Psoas muscle (tissue), 8 donors: ENCODE results near the gene AP2A2. TPM values are rescaled to one million over a fixed set of nuclear protein-coding genes. Genes with fewer than 3 reads are reported as not detected.

ENCODE experiments used
- ATAC-seq, 4 donors: fragments of 200-7000 bp; cut with Tn5 transposase; one replicate each; pipeline ENCODE4 v1.9.1; 2020; ENCODE audit warnings: moderate library complexity in 3 of 4, mild to moderate bottlenecking in 2 of 4
- DNase-seq, 2 donors: peaks; one replicate each; pipeline ENCODE4 v3.0.0-alpha.2; 2020
- H3K27ac ChIP-seq: fragments of 200-600 bp; one replicate; pipeline ENCODE4 v1.8.0; 2022
- H3K27me3 ChIP-seq, 3 donors: fragments of 200-600 bp in 1 of 3; one replicate each; pipeline versions ENCODE4 v1.6.1 to v1.8.0; 2013 to 2022; ENCODE audit warnings: low read length in 2 of 3, mild to moderate bottlenecking in 2 of 3, moderate library complexity in 1 of 3; ENCODE audit not compliant: insufficient read depth in 3 of 3
- H3K36me3 ChIP-seq, 2 donors: fragments of 200-600 bp in 1 of 2; one replicate each; pipeline versions ENCODE4 v1.6.1 to v1.8.0; 2013 to 2022; ENCODE audit warnings: low read depth in 1 of 2, mild to moderate bottlenecking in 1 of 2, moderate library complexity in 1 of 2; ENCODE audit not compliant: insufficient read depth in 1 of 2
- H3K4me1 ChIP-seq: fragments of 200-600 bp; one replicate; pipeline ENCODE4 v1.8.0; 2022
- H3K4me3 ChIP-seq: fragments of 200-600 bp; one replicate; pipeline ENCODE4 v1.8.0; 2022; ENCODE audit warnings: mild to moderate bottlenecking
- H3K9me3 ChIP-seq: fragments of 200-600 bp; one replicate; pipeline ENCODE4 v1.8.0; 2022
- CTCF ChIP-seq: fragments of 200-600 bp; IDR thresholded peaks from one replicate; pipeline ENCODE4 v1.8.0; 2022; ENCODE audit warnings: antibody characterized with exemption
- WGBS, 3 donors: extraction: QIAGEN DNeasy Blood & Tissue Kit; methylation state at CpG; one replicate each; pipeline versions ENCODE4 v1.1.6 to v1.1.7; 2013; 5-methylcytosine and 5-hydroxymethylcytosine counted together
- intact Hi-C, 2 donors: fragments of 100-400 bp; cut with DNase I; formaldehyde crosslinking; loops; one replicate each; pipeline versions ENCODE4 v1.11.0 to v1.14.2; 2022
- polyA plus RNA-seq, 3 donors: library from polyadenylated mRNA; stranded (reverse); fragments of 200-250 nt; gene quantifications; one replicate each; pipeline ENCODE4 v1.2.3, GENCODE V29; 2013
- total RNA-seq, 4 donors: library from RNA; stranded (reverse); fragmentation: NEBNext Ultra II Directional in 2 of 4; extraction: Animal tissue kit (Norgen Biotek cat#: 25700) in 2 of 4; gene quantifications; one replicate each; pipeline versions ENCODE4 v1.2.1 to v1.2.4, GENCODE V29; 2021 to 2023
- donor health status: healthy with polysubstance abuse.
- donor health status: DM: no; HTN: no; CAD: no; lungs with moderate emphysema.
- donor health status: Bipolar disorder and iron deficiency.
- donor health status: healthy.
- donor health status: DM: yes; HTN: yes; CAD: no.
- donor health status: DM: no; HTN: no; CAD: no.
- donor health status: DM: no; HTN: no; CAD: no.
- donor health status: DM: yes; HTN: yes; CAD: no.

AP2A2 gene
- total and polyA plus RNA-seq, 7 donors: 15.9 to 31.4 (median 26.5) TPM

GRCh38 chr11:1049911-1050580, 124.4 kb downstream of the AP2A2 start:
- no peak for TF ChIP-seq CTCF
- peaks cover 0 to 24% (median 16%) of the 10 kb centered on the region in 3 donors for H3K27me3 ChIP-seq
- 74 to 81% (median 74%) methylated on average over 17 to 18 of the region's 18 CpGs for WGBS, 3 donors
- no peak overlapping the region for H3K4me3 ChIP-seq
- H3K4me1 ChIP-seq: no peaks in the 10 kb centered on the region
- ATAC-seq (no peak), DNase-seq (peak; percentile 7 to 45)
- no peaks in the 10 kb centered on the region for H3K36me3 ChIP-seq
- no peaks in the 10 kb centered on the region for H3K9me3 ChIP-seq
- H3K27ac ChIP-seq: no peak overlapping the region
- intact Hi-C loops: loop anchor here (2.0 to 5.0 kb wide), 3 partner anchors 73 to 203 kb away; partner anchors contain the start of gene AP2A2 (in 2 of the 2)

GRCh38 chr11:1050581-1051355, 125.1 kb downstream of the AP2A2 start:
- Histone ChIP-seq H3K4me1 (no peaks in the 10 kb centered on the region), H3K36me3 (no peaks in the 10 kb centered on the region), H3K9me3 (no peaks in the 10 kb centered on the region), H3K4me3 (no peak overlapping the region), H3K27ac (no peak overlapping the region), H3K27me3 (peaks cover 0 to 24% (median 16%) of the 10 kb centered on the region in 3 donors)
- TF ChIP-seq CTCF: peak; percentile 87
- WGBS, 3 donors: 33 to 46% (median 42%) methylated on average over 27 to 39 of the region's 39 CpGs
- intact Hi-C loops: loop anchor here (1.0 to 5.0 kb wide), 4 partner anchors 73 to 204 kb away; partner anchors contain the start of gene AP2A2 (in 2 of the 2)
- ATAC-seq (peak; percentile 92 to 99 (median 96)), DNase-seq (peak; percentile 52 to 81)

GRCh38 chr11:1051356-1052132, 125.9 kb downstream of the AP2A2 start:
- DNase-seq (peak; percentile 7 to 36), ATAC-seq (peak in 2 of 4 donors; percentile 10 to 38)
- no peaks in the 10 kb centered on the region for H3K4me1 ChIP-seq

More at GRCh38 chr11:1051356-1052132, 125.9 kb downstream of the AP2A2 start:
- no peaks in the 10 kb centered on the region for H3K9me3 ChIP-seq
- 67 to 70% (median 69%) methylated on average over 14 to 15 of the region's 15 CpGs for WGBS, 3 donors
- no peak for TF ChIP-seq CTCF
- H3K4me3 ChIP-seq: no peak overlapping the region
- H3K27ac ChIP-seq: no peak overlapping the region
- H3K27me3 ChIP-seq: peaks cover 0 to 25% (median 16%) of the 10 kb centered on the region in 3 donors
- intact Hi-C loops: loop anchor here (1.0 to 5.0 kb wide), 4 partner anchors 74 to 205 kb away; partner anchors contain the start of gene AP2A2 (in 2 of the 2)
- no peaks in the 10 kb centered on the region for H3K36me3 ChIP-seq
